ENCODE data around the gene OR2H2.

OR2H2 gene

GRCh38 chr6:29591677-29592076, 6.8 kb downstream of the OR2H2 start:
- DNase-seq (ENCODE audit: low read depth, low spot score), result no peak

- DNase-seq (ENCODE audit: low read depth, low spot score), result no peak
Observed at GRCh38 chr6:29593199-29593855, 8.4 kb downstream of the OR2H2 start.

- no peak for DNase-seq (ENCODE audit: low read depth, low spot score)
Observed at GRCh38 chr6:29596381-29596900, 11.5 kb downstream of the OR2H2 start.

- DNase-seq (ENCODE audit: low read depth, low spot score), result no peak
Observed at GRCh38 chr6:29597184-29597583, 12.3 kb downstream of the OR2H2 start.

- no peak for DNase-seq (ENCODE audit: low read depth, low spot score)
Observed at GRCh38 chr6:29598172-29598747, 13.3 kb downstream of the OR2H2 start.

- DNase-seq (ENCODE audit: low read depth, low spot score), result no peak
Observed at GRCh38 chr6:29602564-29603361, 17.8 kb downstream of the OR2H2 start.

- no peak for DNase-seq (ENCODE audit: low read depth, low spot score)
Observed at GRCh38 chr6:29603456-29603855, 18.5 kb downstream of the OR2H2 start.

- no peak for DNase-seq (ENCODE audit: low read depth, low spot score)
Observed at GRCh38 chr6:29603930-29604329, 19.0 kb downstream of the OR2H2 start.

GRCh38 chr6:29608131-29608530, 23.2 kb downstream of the OR2H2 start:
- DNase-seq (ENCODE audit: low read depth, low spot score), result no peak

GRCh38 chr6:29610540-29610939, 25.6 kb downstream of the OR2H2 start:
- DNase-seq (ENCODE audit: low read depth, low spot score), result no peak

GRCh38 chr6:29611426-29611825, 26.5 kb downstream of the OR2H2 start:
- no peak for DNase-seq (ENCODE audit: low read depth, low spot score)

- DNase-seq (ENCODE audit: low read depth, low spot score), result no peak
Observed at GRCh38 chr6:29617782-29618554, 33.0 kb downstream of the OR2H2 start.

- DNase-seq (ENCODE audit: low read depth, low spot score), result no peak
Observed at GRCh38 chr6:29619578-29620160, 34.7 kb downstream of the OR2H2 start.

GRCh38 chr6:29620630-29621029, 35.7 kb downstream of the OR2H2 start:
- DNase-seq (ENCODE audit: low read depth, low spot score), result no peak

GRCh38 chr6:29624520-29624961, 39.6 kb downstream of the OR2H2 start:
- DNase-seq (ENCODE audit: low read depth, low spot score), result no peak

GRCh38 chr6:29625337-29625930, 40.5 kb downstream of the OR2H2 start:
- no peak for DNase-seq (ENCODE audit: low read depth, low spot score)

GRCh38 chr6:29626948-29627754, 42.2 kb downstream of the OR2H2 start:
- no peak for DNase-seq (ENCODE audit: low read depth, low spot score)

- no peak for DNase-seq (ENCODE audit: low read depth, low spot score)
Observed at GRCh38 chr6:29627755-29628418, 43.0 kb downstream of the OR2H2 start.

GRCh38 chr6:29628419-29629281, 43.7 kb downstream of the OR2H2 start:
- DNase-seq (ENCODE audit: low read depth, low spot score), result no peak
